ENCODE results near the gene CYLD.

The CYLD gene

DNA sequence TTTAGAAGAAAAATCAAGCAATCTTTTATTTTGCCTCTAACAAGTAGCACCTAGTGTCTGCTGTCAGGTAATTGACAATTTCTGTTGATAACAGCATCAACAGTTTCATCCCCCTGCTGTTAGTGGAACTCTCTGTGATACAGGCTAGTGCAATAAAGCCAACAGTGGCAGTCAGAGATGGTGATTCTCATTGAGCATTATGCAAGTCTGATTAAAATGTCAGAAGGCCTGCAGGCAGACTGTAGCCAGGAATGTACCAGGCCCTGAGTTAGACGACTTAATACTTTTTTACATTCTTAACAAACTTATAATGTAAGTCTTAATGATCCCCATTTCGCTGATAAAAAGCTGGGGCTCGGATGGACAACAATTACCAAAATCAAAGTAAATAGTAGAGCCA lies 14.6 kb downstream of the CYLD start:
- no peaks in the 10 kb centered on the region for H3K36me3 ChIP-seq (ENCODE audit: control insufficient read depth, insufficient read depth, low read length)
- no peak overlapping the region for H3K4me3 ChIP-seq (ENCODE audit: low read depth, low read length)
- H3K4me1 ChIP-seq = no peaks in the 10 kb centered on the region
- peaks cover 23% of the 10 kb centered on the region for H3K79me2 ChIP-seq
- TF ChIP-seq, protein P1, sequence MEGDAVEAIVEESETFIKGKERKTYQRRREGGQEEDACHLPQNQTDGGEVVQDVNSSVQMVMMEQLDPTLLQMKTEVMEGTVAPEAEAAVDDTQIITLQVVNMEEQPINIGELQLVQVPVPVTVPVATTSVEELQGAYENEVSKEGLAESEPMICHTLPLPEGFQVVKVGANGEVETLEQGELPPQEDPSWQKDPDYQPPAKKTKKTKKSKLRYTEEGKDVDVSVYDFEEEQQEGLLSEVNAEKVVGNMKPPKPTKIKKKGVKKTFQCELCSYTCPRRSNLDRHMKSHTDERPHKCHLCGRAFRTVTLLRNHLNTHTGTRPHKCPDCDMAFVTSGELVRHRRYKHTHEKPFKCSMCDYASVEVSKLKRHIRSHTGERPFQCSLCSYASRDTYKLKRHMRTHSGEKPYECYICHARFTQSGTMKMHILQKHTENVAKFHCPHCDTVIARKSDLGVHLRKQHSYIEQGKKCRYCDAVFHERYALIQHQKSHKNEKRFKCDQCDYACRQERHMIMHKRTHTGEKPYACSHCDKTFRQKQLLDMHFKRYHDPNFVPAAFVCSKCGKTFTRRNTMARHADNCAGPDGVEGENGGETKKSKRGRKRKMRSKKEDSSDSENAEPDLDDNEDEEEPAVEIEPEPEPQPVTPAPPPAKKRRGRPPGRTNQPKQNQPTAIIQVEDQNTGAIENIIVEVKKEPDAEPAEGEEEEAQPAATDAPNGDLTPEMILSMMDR (IDR thresholded peaks at IDR 0.05) = no peak
- no peaks in the 10 kb centered on the region for H3K27me3 ChIP-seq (ENCODE audit: control insufficient read depth, insufficient read depth, low read length)
- H3K9ac ChIP-seq = no peak overlapping the region
- no peak overlapping the region for H3K27ac ChIP-seq
- H3K4me2 ChIP-seq (ENCODE audit: low read length) = no peak overlapping the region
- H2AFZ ChIP-seq = no peak overlapping the region
- H3K9me3 ChIP-seq (ENCODE audit: control insufficient read depth, low read length) = no peaks in the 10 kb centered on the region

DNA sequence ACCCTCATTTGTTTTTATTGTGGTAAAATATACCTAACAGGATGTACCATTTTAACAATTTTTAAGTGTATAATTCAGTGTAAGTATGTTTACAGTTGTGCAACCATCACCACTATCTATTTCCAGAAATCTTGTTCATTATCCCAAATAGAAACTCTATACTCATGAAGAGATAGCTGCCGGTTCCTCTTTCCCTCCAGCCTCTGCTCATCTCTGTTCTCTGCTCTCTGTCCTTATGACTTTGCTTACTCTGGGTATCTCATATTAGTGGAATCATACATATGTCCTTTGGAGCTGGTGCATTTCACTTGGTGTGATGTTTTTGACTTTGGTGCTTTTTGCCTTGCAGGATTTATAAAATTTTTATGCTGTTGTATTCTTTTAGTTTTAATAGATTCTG lies 19.4 kb downstream of the CYLD start:
- Histone ChIP-seq H3K27ac (no peak overlapping the region), H3K79me2 (peaks cover 21% of the 10 kb centered on the region), H3K4me1 (no peaks in the 10 kb centered on the region), H3K36me3 (ENCODE audit: control insufficient read depth, insufficient read depth, low read length) (no peaks in the 10 kb centered on the region), H3K9ac (no peak overlapping the region), H3K4me3 (ENCODE audit: low read depth, low read length) (no peak overlapping the region), H2AFZ (no peak overlapping the region), H3K9me3 (ENCODE audit: control insufficient read depth, low read length) (no peaks in the 10 kb centered on the region), H3K27me3 (ENCODE audit: control insufficient read depth, insufficient read depth, low read length) (no peaks in the 10 kb centered on the region), H3K4me2 (ENCODE audit: low read length) (no peak overlapping the region)
- TF ChIP-seq, protein P1 (IDR thresholded peaks at IDR 0.05) = no peak

DNA sequence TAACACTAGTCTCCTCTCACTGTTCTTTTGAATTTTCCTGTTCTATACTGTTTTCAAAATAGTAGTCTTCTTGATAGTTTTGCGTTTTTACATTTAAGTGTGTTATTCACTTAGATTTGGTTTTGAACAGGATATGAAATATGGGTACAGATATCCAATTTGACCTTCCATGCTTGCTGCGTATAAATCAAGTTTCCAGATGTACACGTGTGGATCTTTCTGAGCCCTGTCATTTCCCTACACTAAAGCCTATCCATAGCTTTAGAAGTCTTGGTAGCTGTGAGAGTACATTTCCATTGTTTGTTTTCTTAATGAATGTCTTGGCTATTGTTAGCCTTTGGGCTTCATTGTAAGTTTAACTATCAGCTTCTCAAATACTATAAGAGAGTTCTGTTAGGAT lies 20.4 kb downstream of the CYLD start:
- no peaks in the 10 kb centered on the region for H3K4me1 ChIP-seq
- no peak overlapping the region for H3K4me3 ChIP-seq (ENCODE audit: low read depth, low read length)
- H3K27me3 ChIP-seq (ENCODE audit: control insufficient read depth, insufficient read depth, low read length) = no peaks in the 10 kb centered on the region
- H3K27ac ChIP-seq = no peak overlapping the region
- H3K4me2 ChIP-seq (ENCODE audit: low read length) = no peak overlapping the region
- no peaks in the 10 kb centered on the region for H3K9me3 ChIP-seq (ENCODE audit: control insufficient read depth, low read length)
- no peak overlapping the region for H3K9ac ChIP-seq
- TF ChIP-seq, protein P1 (IDR thresholded peaks at IDR 0.05) = no peak
- H2AFZ ChIP-seq = no peak overlapping the region
- H3K36me3 ChIP-seq (ENCODE audit: control insufficient read depth, insufficient read depth, low read length) = no peaks in the 10 kb centered on the region
- H3K79me2 ChIP-seq = peaks cover 19% of the 10 kb centered on the region

DNA sequence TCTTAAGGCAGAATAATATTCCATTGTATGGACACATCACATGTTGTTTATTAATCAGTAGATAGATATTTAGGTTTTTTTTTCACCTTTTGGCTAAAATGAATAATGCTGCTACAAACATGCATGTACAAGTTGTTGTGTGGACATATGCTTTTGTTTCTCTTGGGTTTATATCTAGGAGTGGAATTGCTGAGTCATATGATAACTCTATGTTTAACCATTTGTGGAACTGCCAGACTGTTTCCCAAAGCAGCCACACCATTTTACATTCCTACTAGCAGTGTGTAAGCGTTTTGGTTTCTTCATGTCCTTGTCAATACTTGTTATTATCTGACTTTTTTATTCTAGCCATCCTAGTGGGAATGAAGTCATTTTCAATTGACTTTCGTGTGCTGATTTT lies 21.3 kb downstream of the CYLD start:
- Histone ChIP-seq H3K9me3 (ENCODE audit: control insufficient read depth, low read length) (no peaks in the 10 kb centered on the region), H3K4me2 (ENCODE audit: low read length) (no peak overlapping the region), H3K36me3 (ENCODE audit: control insufficient read depth, insufficient read depth, low read length) (no peaks in the 10 kb centered on the region), H2AFZ (no peak overlapping the region), H3K27me3 (ENCODE audit: control insufficient read depth, insufficient read depth, low read length) (no peaks in the 10 kb centered on the region), H3K27ac (no peak overlapping the region), H3K4me3 (ENCODE audit: low read depth, low read length) (no peak overlapping the region), H3K4me1 (no peaks in the 10 kb centered on the region), H3K79me2 (peaks cover 14% of the 10 kb centered on the region), H3K9ac (no peak overlapping the region)
- TF ChIP-seq, protein P1 (IDR thresholded peaks at IDR 0.05) = no peak

DNA sequence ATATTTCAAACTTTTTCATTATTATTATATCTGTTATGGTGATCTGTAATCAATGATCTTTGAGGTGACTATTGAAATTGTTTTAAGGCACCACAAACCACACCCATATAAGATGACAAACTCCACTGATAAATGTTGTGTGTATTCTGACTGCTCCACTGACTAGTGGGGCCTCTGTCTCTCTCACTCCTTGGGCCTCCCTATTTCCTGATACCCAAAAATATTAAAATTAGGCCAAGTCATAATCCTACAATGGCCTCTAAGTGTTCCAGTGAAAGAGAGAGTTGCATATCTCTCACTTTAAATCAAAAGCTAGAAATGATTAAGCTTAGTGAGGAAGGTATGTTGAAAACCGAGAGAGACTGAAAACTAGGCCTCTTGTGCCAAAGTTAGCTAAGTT lies 23.4 kb downstream of the CYLD start:
- no peak overlapping the region for H3K27ac ChIP-seq
- TF ChIP-seq, protein P1 (IDR thresholded peaks at IDR 0.05) = no peak
- H3K9me3 ChIP-seq (ENCODE audit: control insufficient read depth, low read length) = no peaks in the 10 kb centered on the region
- H3K27me3 ChIP-seq (ENCODE audit: control insufficient read depth, insufficient read depth, low read length) = no peaks in the 10 kb centered on the region
- H3K79me2 ChIP-seq = peaks cover 16% of the 10 kb centered on the region
- H3K4me1 ChIP-seq = no peaks in the 10 kb centered on the region
- H3K9ac ChIP-seq = no peak overlapping the region
- H3K4me3 ChIP-seq (ENCODE audit: low read depth, low read length) = no peak overlapping the region
- no peak overlapping the region for H2AFZ ChIP-seq
- H3K36me3 ChIP-seq (ENCODE audit: control insufficient read depth, insufficient read depth, low read length) = no peaks in the 10 kb centered on the region
- no peak overlapping the region for H3K4me2 ChIP-seq (ENCODE audit: low read length)

All from parathyroid adenoma (tissue), 2 donors.